Placental epithelial cell (primary cell): ENCODE measurements around the gene SYCP1. TPM values are rescaled to one million over a fixed set of nuclear protein-coding genes. Genes with fewer than 3 reads are reported as not detected.

ENCODE experiments used
- total RNA-seq: library from RNA; depleted of rRNA; stranded (reverse); fragments of >200 nt; gene quantifications from 2 replicates; pipeline ENCODE4 v1.2.3, GENCODE V29; 2012

Gene SYCP1
- not detected in 2 replicates for total RNA-seq

GRCh38 chr1:114854693-114855320, at the start of gene SYCP1:
SYCP1 (plus strand) TSS chr1:114854863; CDS start chr1:114855465, 602 bp downstream.

GRCh38 chr1:115029526-115029925, 174.9 kb downstream of the SYCP1 start, which contains the start of gene TSHB:
TSHB (plus strand) TSS chr1:115029826; CDS start chr1:115033363, 3,537 bp downstream.

Other genes starting within 250 kb of the SYCP1 start
- 10.6 and 10.8 TPM in 2 replicates for gene DENND2C, start 184.8 kb upstream of the SYCP1 start, total RNA-seq
- not detected in 2 replicates for gene AMPD1, start 159.3 kb upstream of the SYCP1 start, total RNA-seq
- gene NRAS, start 138.1 kb upstream of the SYCP1 start, total RNA-seq = 42.8 and 105 TPM in 2 replicates
- gene CSDE1, start 96.9 kb upstream of the SYCP1 start, total RNA-seq = 420 and 592 TPM in 2 replicates
- 48.3 and 56.8 TPM in 2 replicates for gene SIKE1, start 74.2 kb upstream of the SYCP1 start, total RNA-seq
- not detected in 2 replicates for gene TSHB, start 175.0 kb downstream of the SYCP1 start, total RNA-seq
- gene TSPAN2, start 234.6 kb downstream of the SYCP1 start, total RNA-seq = under 0.01 and 0.22 TPM in 2 replicates